Islet precursor cell (in vitro differentiated cells): ENCODE data around the gene TMEM161B.
"Not testable (repeated sequence)": the region's sequence is repeated elsewhere in the genome, so short reads cannot be mapped to it uniquely, and the experiment has no call there.

Experiments used
- DNase-seq: peaks from one replicate; pipeline ENCODE4 v3.0.0-alpha.2; 2018

Gene TMEM161B

DNA sequence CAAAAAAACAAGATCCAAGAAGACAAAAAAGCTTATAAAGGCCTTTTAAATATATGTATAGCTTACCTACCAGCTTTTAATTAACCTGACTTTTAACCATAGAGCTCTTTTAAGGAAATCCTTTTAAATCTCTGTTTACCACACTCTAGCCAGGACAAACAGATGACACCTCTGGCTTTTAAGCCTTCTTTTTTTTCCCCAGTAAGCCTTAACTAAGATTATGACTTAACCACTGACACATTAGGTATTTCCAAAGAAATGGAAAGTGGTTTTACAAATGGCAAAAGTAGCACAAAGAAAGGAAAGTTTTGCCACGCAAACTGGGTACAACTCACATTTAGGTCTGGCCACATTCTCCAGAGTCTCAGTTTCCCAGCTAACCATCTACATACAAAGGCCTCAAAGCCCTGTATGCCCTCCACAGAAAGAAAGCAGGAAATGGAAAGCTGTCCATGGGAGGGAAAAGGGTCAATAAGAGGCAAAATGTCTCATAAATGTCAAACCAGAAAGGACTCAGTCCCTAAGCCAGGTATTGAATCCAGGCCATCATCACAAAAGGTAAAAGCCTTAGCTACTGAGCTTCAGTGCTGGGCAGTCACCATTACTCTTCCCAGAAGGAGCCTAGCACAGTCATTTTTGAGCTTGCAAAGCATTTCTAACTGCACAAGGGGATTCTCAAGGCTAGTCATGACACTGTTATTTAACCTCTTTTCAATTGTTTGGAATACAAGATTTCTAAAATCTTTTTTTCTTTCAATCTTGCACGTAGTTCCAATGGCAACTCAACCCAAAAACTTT lies 19.7 kb downstream of the TMEM161B start:
- DNase-seq: no peak

DNA sequence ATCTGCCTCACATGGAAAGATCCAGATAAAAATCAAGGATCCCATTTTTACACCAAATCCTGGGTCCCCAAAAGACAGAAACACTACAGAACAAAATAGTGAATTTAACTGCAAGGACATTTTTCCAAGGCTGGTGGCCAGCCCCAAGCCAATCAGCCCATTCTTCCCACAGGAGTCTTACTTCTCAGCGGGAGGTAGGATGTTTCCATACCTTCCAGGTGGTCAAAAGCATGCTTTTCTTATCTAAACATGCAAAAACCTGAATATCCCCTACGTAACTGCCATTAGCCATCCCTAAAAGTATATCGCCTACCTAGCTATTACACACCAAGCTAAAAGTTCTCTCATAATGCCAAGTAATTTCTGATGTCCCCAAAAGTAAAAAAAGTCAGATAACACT lies 20.6 kb downstream of the TMEM161B start:
- no peak for DNase-seq

DNA sequence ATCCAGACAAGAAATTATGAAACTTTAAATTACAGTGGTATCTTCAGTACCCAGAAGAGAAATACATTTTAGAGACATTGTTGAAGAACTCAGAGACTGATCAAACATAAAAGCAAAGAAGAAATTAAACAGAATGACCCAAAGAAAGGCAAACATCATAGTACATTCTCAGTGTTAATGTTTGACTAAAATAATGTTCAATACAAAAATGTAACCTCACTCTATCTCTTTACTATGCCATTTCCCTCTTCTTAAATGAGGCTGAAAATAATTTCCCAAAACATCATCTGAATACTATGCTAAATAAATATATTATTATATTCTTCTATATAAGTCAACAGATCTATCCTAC lies 22.8 kb downstream of the TMEM161B start:
- DNase-seq: no peak

DNA sequence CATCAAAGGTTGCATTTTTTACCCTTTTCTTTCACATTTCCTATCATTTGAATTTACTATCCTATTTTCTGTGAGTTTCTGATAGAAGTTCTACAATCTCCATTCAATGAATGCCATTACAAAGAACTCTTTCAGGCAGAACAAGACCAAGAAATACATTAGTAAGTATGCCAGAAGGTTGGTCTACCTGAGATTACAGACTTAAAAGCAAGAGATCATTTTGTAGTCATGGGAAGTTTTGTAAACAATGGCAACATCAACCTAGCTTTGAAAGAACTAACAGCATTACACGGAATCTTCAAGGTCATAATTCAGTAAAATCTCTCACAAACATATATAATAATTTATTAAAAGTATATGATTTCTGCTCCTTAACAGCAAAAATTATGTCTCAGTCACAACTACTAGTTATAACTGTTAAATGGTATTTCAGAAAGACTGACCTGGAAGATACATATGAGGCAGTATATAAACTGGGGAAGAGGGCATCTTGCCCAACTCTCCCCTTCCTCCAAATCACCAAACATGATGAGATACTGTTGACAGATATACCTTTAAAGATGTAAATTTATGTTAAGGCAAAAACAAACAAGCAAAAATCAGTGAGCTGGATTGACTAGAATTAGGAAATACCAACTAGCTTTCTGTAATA lies 23.3 kb downstream of the TMEM161B start:
- DNase-seq: no peak

DNA sequence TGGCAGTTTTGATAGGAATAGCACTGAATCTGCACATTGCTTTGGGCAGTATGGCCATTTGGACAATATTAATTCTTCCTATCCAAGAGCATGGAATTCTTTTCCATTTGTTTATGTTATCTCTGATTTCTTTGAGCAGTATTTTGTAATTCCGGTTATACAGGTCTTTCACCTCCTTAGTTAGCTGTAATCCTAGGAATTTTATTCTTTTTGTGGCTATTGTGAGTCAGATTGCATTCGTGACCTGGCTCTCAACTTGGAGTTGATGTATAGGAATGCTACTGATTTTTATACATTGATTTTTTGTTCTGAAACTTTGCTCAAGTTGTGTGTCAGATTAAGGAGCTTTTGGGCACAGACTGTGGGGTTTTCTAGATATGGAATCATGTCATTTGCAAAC lies 24.0 kb downstream of the TMEM161B start:
- no peak for DNase-seq

- DNase-seq: not testable (repeated sequence)
These were observed 25.2 kb downstream of the TMEM161B start for GRCh38 chr5:88243493-88243892.

DNA sequence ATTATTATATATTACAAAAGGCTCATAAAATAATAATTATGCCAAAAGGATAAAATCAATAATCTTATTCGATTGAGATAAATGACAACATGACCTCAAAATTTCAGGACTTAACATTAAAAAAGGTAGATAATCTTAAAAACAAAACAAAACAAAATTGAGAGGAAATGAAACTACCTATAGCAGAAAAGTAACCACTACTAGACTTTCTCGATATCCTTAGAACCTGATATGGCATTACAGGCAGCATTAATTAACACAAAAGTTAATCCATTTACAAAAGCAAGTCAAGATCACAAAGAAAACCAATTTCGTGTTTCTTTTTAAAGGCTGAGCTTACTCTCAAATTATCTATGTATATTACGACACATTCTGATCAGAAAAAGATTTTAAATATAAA lies 29.9 kb downstream of the TMEM161B start:
- DNase-seq: no peak

DNA sequence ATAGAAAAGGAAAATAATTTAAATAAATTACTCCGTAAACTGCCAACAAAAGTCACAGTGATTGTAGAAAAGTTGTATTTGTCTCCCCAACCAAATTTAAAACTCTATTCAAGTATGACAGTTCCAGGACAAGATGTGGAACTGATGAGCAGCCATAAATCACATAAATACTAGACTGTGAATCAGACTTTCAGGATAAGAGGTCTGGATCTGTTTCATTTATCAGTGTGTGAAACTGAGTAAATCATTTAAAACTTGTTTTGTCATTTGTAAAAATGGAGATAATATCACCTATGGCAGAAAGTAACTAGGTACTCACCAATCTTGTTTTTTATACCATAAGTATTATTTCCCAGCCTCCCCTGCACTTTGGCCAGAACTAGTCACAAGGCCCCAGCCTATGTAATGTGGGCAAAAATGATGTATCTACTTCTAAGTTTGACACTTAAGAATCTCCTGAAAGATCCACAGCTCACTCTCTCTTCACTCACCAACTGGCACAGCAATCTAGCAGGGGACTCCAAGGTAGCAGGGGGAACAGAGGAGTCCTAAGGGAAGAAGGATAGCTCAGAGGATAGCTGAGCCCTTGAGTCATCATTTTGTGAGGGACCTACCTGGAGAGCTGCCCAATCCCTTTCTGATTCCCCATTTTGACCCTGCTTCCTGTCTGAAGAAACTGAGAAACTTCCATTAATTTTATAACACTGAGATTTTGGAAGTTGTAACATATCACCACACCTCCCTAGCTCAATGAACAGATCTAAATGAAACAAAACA lies 31.6 kb downstream of the TMEM161B start:
- DNase-seq: no peak

- DNase-seq: no peak
These were observed 32.8 kb downstream of the TMEM161B start for GRCh38 chr5:88235828-88236227.

DNA sequence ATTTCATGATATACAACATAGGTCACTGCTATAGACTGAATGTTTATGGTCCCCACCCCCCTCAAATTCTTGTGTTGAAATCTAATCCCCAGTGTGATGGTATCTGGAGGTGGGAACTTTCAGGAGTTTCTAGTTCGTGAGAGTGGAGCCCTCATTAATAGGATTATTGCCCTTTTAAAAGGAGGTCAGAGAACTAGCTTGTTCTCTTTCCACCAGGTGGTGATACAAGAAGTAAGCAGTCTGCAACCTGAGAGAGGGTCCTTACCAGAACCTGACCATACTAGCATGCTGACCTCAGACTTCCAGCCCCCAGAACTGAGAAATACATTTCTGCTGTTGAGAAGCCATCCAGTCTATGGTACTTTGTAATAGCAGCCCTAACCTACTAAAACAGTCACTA lies 33.3 kb downstream of the TMEM161B start:
- no peak for DNase-seq

DNA sequence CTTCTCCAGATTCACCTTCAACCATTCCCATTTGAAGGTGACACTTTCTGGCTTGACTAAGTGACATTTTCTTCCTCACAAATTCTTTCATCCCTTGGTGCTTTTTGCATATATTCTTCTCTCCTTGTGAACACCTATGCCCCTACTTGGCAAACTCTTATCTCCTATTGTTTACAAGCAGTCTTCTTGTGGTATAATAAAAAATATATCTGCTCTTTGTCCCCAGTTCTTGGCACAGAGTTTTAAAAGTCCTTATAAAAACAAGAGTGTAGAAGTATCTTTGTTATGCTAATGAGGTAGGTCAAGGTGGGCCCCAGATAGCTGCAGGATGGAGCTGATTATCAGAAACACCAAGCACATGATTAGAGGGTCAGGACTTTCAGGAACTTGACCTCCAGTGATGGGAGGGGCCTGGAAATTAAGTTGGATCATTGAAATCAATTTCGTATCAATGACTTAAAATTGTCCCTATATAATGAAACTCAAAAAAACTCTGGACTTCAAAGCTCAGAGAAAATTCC lies 38.0 kb downstream of the TMEM161B start:
- DNase-seq: no peak

GRCh38 chr5:88226881-88227450 lies 41.7 kb downstream of the TMEM161B start:
- no peak for DNase-seq

DNA sequence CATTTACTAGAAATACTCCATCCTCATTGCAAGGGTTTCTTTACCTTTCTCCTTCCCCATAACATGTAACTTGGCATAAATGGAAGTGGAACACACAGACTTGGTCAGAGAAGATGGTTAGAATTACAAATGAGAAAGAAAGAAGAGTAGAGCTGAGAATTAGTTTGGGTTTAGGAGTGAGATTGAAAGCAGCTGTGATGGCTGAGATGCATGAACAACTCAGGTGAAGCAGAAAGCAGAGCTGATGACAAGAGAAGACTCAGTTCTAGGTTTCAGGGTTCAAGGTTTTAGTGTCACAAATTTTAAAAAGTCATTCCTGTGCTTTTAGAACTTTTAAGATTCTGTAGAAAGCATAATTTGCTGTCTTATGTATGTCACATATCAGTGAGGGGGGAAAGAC lies 54.0 kb downstream of the TMEM161B start:
- DNase-seq: no peak

DNA sequence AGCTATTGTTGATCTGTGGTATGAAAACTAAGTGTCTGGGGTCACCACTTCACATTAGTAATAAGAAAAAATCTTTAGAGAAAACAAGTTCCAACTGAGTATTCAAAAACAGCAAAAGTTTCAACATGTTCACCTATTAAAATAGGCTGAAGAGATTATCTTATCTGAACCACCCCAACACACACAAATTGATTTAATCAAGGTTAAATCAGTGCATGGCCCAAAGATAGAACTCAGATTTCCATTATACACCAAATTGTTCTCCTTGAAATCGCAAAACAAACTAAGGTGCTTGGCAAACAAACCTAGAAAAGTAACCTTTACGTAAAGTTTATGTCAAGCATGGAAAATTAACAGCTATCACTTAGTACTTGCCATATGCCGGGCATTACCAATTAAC lies 61.1 kb downstream of the TMEM161B start:
- DNase-seq: no peak

DNA sequence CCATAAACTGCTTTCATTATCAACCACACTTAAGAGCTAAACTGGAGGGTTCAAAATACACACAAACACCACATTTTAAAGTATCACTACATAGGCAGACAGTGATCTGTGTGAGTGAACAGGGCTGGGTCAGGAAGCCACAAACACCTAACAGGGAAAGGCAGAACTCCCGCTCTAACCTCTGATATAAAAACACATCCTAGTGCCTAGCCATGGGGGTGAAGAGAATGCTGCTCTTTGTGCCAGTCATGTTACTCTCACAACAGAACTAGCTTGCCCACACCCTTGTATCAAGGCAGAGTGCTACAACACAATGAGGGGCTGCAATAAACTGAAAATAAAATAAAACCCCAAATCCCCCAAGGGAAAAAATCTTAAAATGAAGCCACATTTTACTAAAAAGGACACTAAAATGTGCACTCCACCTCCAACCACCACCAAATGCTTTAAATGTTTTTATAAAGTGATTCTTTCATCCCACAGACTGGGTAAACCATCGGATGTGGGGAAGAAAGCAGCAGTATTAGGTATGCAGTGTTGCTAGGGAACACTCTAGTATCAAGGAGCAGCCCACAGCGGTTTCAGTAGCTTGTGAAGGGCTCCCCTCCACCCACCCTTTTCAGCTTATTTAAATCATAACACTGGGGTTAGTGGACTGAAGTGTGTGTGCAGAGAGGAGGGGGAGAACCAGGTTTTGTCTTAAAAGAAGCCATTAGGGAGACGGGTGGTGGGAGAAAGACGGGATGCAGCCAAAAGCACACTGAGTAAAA lies 64.5 kb downstream of the TMEM161B start:
- DNase-seq: no peak

- no peak for DNase-seq
These were observed 73.0 kb downstream of the TMEM161B start for GRCh38 chr5:88195636-88196035.

- no peak for DNase-seq
These were observed 74.7 kb downstream of the TMEM161B start for GRCh38 chr5:88193896-88194295.

GRCh38 chr5:88190106-88190834 lies 78.4 kb downstream of the TMEM161B start:
- DNase-seq: peak; percentile 50

DNA sequence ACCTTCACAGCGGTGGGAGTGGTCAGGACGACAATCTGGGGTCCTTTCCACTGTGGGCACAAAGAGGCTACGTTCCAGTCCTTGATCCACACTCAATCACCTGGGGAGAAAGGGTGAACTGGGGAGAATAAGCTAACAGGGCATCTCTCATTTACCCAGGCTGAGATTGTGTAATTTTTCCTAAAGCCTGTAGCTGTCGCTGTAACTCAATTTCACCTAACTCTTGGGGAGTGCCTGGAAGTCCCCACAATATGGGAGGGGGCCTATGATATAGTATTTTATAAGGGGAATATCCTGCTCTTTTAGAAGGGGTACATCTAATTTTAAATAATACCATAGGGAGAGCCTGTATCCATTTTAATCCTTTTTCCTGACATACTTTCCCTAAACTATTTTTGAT lies 79.2 kb downstream of the TMEM161B start:
- not testable (repeated sequence) for DNase-seq

DNA sequence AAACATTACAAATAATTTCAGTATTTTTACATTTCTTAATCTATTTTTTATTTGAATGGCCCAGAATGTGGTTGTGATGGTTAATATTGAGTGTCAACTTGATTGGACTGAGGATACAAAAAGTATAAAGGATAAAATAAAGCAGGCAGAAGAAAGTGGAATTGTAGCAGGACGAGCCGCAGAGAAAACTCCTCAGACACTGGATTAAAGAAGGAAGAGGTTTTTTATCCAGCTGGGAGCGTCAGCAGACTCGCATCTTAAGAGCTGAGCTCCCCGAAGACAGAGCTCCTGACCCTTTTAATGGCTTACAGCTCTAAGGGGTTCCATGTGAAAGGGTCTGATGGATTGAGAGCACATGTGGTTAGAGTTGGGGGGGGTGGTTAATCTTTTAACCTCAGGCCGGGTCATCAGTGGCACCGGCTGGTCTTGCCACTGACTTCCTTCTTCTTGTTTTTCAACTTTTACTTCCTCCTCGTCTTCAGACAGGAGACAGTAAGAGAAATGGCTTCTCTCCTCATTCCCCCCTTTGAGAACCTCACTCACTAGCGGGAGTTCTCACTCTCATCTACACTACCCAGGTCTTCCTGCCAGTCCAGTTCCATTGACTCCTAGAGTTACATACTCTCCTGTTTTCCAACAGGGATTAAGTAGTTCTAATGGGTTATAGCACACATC lies 80.0 kb downstream of the TMEM161B start:
- DNase-seq: no peak

- DNase-seq: no peak
These were observed 85.4 kb downstream of the TMEM161B start for GRCh38 chr5:88183255-88183654.
